H9 (cell line): ENCODE results near the gene ABLIM1. TPM values are rescaled to one million over a fixed set of nuclear protein-coding genes. Genes with fewer than 3 reads are reported as not detected.

Experiments
- DNase-seq: peaks from one replicate; pipeline ENCODE4 v3.0.0-alpha.2; 2017
- H2AFZ ChIP-seq: one replicate; pipeline ENCODE4 v1.6.1; 2013; ENCODE audit warnings: mild to moderate bottlenecking, low read length, control low read depth, moderate library complexity
- H2AK5ac ChIP-seq: 2 replicates; pipeline ENCODE4 v1.6.1; 2013; ENCODE audit warnings: low read length, control low read depth, mixed read lengths; ENCODE audit not compliant: insufficient read length
- H2BK120ac ChIP-seq: one replicate; pipeline ENCODE4 v1.6.1; 2013; ENCODE audit warnings: low read depth, mild to moderate bottlenecking, low read length, control low read depth, inconsistent platforms; ENCODE audit not compliant: poor library complexity, severe bottlenecking
- H2BK12ac ChIP-seq: 2 replicates; pipeline ENCODE4 v1.6.1; 2013; ENCODE audit warnings: low read length, control low read depth, mixed read lengths, low read depth; ENCODE audit not compliant: insufficient read length
- H2BK15ac ChIP-seq: 2 replicates; pipeline ENCODE4 v1.6.1; 2013; ENCODE audit warnings: low read depth, low read length, control low read depth
- H2BK20ac ChIP-seq: one replicate; pipeline ENCODE4 v1.6.1; 2013; ENCODE audit warnings: low read depth, mild to moderate bottlenecking, low read length, control low read depth, inconsistent platforms; ENCODE audit not compliant: poor library complexity, severe bottlenecking
- H2BK5ac ChIP-seq: 2 replicates; pipeline ENCODE4 v1.6.1; 2013; ENCODE audit warnings: low read length, control low read depth, mixed read lengths; ENCODE audit not compliant: insufficient read length
- H3K14ac ChIP-seq: 2 replicates; pipeline ENCODE4 v1.6.1; 2013; ENCODE audit warnings: low read length, control low read depth; ENCODE audit not compliant: insufficient read depth
- H3K18ac ChIP-seq: 2 replicates; pipeline ENCODE4 v1.6.1; 2013; ENCODE audit warnings: low read depth, mild to moderate bottlenecking, mixed read lengths, low read length, control low read depth; ENCODE audit not compliant: insufficient read length
- H3K23ac ChIP-seq: 2 replicates; pipeline ENCODE4 v1.6.1; 2013; ENCODE audit warnings: low read length, control low read depth, mixed read lengths, low read depth; ENCODE audit not compliant: insufficient read length
- H3K23me2 ChIP-seq: 2 replicates; pipeline ENCODE4 v1.6.1; 2013; ENCODE audit warnings: low read depth, mild to moderate bottlenecking, mixed read lengths, low read length, control low read depth; ENCODE audit not compliant: insufficient read length, poor library complexity, severe bottlenecking
- H3K27ac ChIP-seq: 2 replicates; pipeline ENCODE4 v1.5.1; 2013; ENCODE audit warnings: low read length, control low read depth, mixed read lengths, low read depth; ENCODE audit not compliant: insufficient read length
- H3K27me3 ChIP-seq: 2 replicates; pipeline ENCODE4 v1.6.1; 2013; ENCODE audit warnings: low read length, control low read depth, inconsistent platforms; ENCODE audit not compliant: insufficient read depth
- H3K4ac ChIP-seq: 2 replicates; pipeline ENCODE4 v1.6.1; 2013; ENCODE audit warnings: low read depth, mild to moderate bottlenecking, control low read depth, inconsistent platforms, low read length, moderate library complexity
- H3K4me1 ChIP-seq: 2 replicates; pipeline ENCODE4 v1.6.1; 2013; ENCODE audit warnings: low read length, control low read depth, inconsistent platforms; ENCODE audit not compliant: insufficient read depth
- H3K4me2 ChIP-seq: 2 replicates; pipeline ENCODE4 v1.6.1; 2013; ENCODE audit warnings: low read length, control low read depth, mixed read lengths; ENCODE audit not compliant: insufficient read length, insufficient read depth
- H3K56ac ChIP-seq: 2 replicates; pipeline ENCODE4 v1.6.1; 2013; ENCODE audit warnings: low read depth, mild to moderate bottlenecking, mixed read lengths, low read length, control low read depth; ENCODE audit not compliant: insufficient read length
- H3K79me1 ChIP-seq: 2 replicates; pipeline ENCODE4 v1.6.1; 2013; ENCODE audit warnings: low read depth, mild to moderate bottlenecking, moderate library complexity, low read length, control low read depth, inconsistent platforms; ENCODE audit not compliant: insufficient read depth, poor library complexity, severe bottlenecking
- H3K79me2 ChIP-seq: 2 replicates; pipeline ENCODE4 v1.6.1; 2013; ENCODE audit warnings: low read length, control low read depth, inconsistent platforms; ENCODE audit not compliant: insufficient read depth
- H3K9ac ChIP-seq: 2 replicates; pipeline ENCODE4 v1.6.1; 2013; ENCODE audit warnings: low read length, control low read depth, mixed read lengths; ENCODE audit not compliant: insufficient read length; ENCODE audit errors: extremely low read depth
- H3K9me3 ChIP-seq: one replicate; pipeline ENCODE4 v1.6.1; 2013; ENCODE audit warnings: low read depth, low read length, inconsistent platforms; ENCODE audit not compliant: control insufficient read depth
- H3T11ph ChIP-seq: one replicate; pipeline ENCODE4 v1.6.1; 2013; ENCODE audit warnings: mild to moderate bottlenecking, low read length, control low read depth, inconsistent platforms
- H4K20me1 ChIP-seq: one replicate; pipeline ENCODE4 v1.6.1; 2013; ENCODE audit not compliant: control insufficient read depth, insufficient read length, insufficient read depth
- H4K5ac ChIP-seq: 2 replicates; pipeline ENCODE4 v1.6.1; 2013; ENCODE audit warnings: low read depth, mild to moderate bottlenecking, mixed read lengths, low read length, control low read depth; ENCODE audit not compliant: insufficient read length
- H4K8ac ChIP-seq: replicated peaks from 2 replicates; pipeline ENCODE4 v1.6.1; 2013; ENCODE audit warnings: low read length, control low read depth, mixed read lengths, low read depth; ENCODE audit not compliant: insufficient read length
- H4K91ac ChIP-seq: 2 replicates; pipeline ENCODE4 v1.6.1; 2013; ENCODE audit warnings: low read depth, mild to moderate bottlenecking, moderate library complexity, mixed read lengths, low read length, control low read depth; ENCODE audit not compliant: insufficient read length
- H3K27ac Mint-ChIP-seq, 3 experiments: 2 replicates in 2 of 3; 3 replicates in 1 of 3; pipeline ENCODE4 v1.8.0; 2020 to 2021; ENCODE audit warnings: mixed read lengths in 3 of 3, mild to moderate bottlenecking in 1 of 3, moderate library complexity in 1 of 3
- H3K27me3 Mint-ChIP-seq: 2 replicates; pipeline ENCODE4 v1.8.0; 2021; ENCODE audit warnings: low read depth, mild to moderate bottlenecking, moderate library complexity, mixed read lengths
- H3K36me3 Mint-ChIP-seq, 3 experiments: 2 replicates in 2 of 3; 3 replicates in 1 of 3; pipeline ENCODE4 v1.8.0; 2020 to 2021; ENCODE audit warnings: low read depth in 3 of 3, mixed read lengths in 3 of 3; ENCODE audit not compliant: insufficient read depth in 1 of 3
- H3K4me1 Mint-ChIP-seq, 2 experiments: 2 replicates each; pipeline ENCODE4 v1.8.0; 2020; ENCODE audit warnings: mixed read lengths in 2 of 2
- H3K4me3 Mint-ChIP-seq, 2 experiments: 2 replicates in 1 of 2; 3 replicates in 1 of 2; pipeline ENCODE4 v1.8.0; 2020 to 2021; ENCODE audit warnings: mild to moderate bottlenecking in 2 of 2, mixed read lengths in 2 of 2, moderate library complexity in 1 of 2
- H3K9me3 Mint-ChIP-seq, 2 experiments: 2 replicates in 1 of 2; 3 replicates in 1 of 2; pipeline ENCODE4 v1.8.0; 2020; ENCODE audit warnings: mild to moderate bottlenecking in 2 of 2, mixed read lengths in 2 of 2, moderate library complexity in 1 of 2
- CTCF ChIP-seq: fragments of 200-600 bp; sonication (generic); conservative IDR thresholded peaks from 3 replicates; pipeline ENCODE4 v1.8.0; 2021; ENCODE audit warnings: antibody characterized with exemption, mild to moderate bottlenecking
- WGBS: extraction: QIAGEN DNeasy Blood & Tissue Kit; methylation state at CpG from one replicate; pipeline ENCODE4 v1.1.7; 2013; ENCODE audit warnings: missing lambda C conversion rate, low lambda C conversion rate, mixed read lengths; ENCODE audit not compliant: insufficient read length; ENCODE audit errors: extremely low coverage; 5-methylcytosine and 5-hydroxymethylcytosine counted together
- total RNA-seq: library from RNA; stranded (reverse); gene quantifications from 2 replicates; pipeline ENCODE4 v1.2.1, GENCODE V29; 2021

Gene ABLIM1
- total RNA-seq, 1 experiment from 2014 or later = 32.1 TPM

- DNase-seq = no peak
- Histone ChIP-seq H3K9ac (no peak overlapping the region), H3K79me2 (no peaks in the 10 kb centered on the region), H4K5ac (no peak overlapping the region), H3K23ac (no peak overlapping the region), H2AFZ (no peak overlapping the region), H3K9me3 (no peaks in the 10 kb centered on the region), H2AK5ac (no peak overlapping the region), H3K18ac (no peak overlapping the region), H2BK15ac (no peak overlapping the region), H3K4ac (no peak overlapping the region), H2BK12ac (no peak overlapping the region), H3T11ph (no peak overlapping the region), H3K4me2 (no peak overlapping the region), H4K91ac (no peak overlapping the region), H3K27ac (no peak overlapping the region), H3K4me1 (no peaks in the 10 kb centered on the region), H4K20me1 (no peaks in the 10 kb centered on the region), H4K8ac (no peak overlapping the region), H2BK5ac (no peak overlapping the region), H3K14ac (no peak overlapping the region), H3K27me3 (no peaks in the 10 kb centered on the region), H2BK120ac (no peak overlapping the region), H2BK20ac (no peak overlapping the region), H3K79me1 (no peaks in the 10 kb centered on the region), H3K23me2 (peaks cover 3% of the 10 kb centered on the region), H3K56ac (no peak overlapping the region)
- no peaks in the 10 kb centered on the region for H3K36me3 Mint-ChIP-seq
- no peaks in the 10 kb centered on the region for H3K4me1 Mint-ChIP-seq
- H3K9me3 Mint-ChIP-seq = no peaks in the 10 kb centered on the region
- no peak overlapping the region for H3K4me3 Mint-ChIP-seq
- no CpG with 5 or more reads among the region's 3 CpGs for WGBS
- no peaks in the 10 kb centered on the region for H3K27me3 Mint-ChIP-seq
- no peak for TF ChIP-seq CTCF
- H3K27ac Mint-ChIP-seq = no peak overlapping the region
Observed at GRCh38 chr10:114551636-114551972, 106.5 kb downstream of the ABLIM1 start.
